GM12878 (cell line): Measurements from ENCODE around the gene BCL2. TPM values are rescaled to one million over a fixed set of nuclear protein-coding genes. Genes with fewer than 3 reads are reported as not detected.

Experiments
- ATAC-seq: fragments of 200-7000 bp; cut with Tn5 transposase; 3 replicates; pipeline ENCODE4 v1.9.1; 2020; ENCODE audit warnings: mild to moderate bottlenecking, moderate library complexity
- BruUV-seq: library from RNA; stranded (reverse); fragments of 400-500 nt; replicated peaks from 2 replicates; lab custom pipeline; 2021; lab: Mats Ljungman, UMichigan
- CTCF ChIA-PET: fragments of 300-600 bp; sonication (Branson Sonifier 250); formaldehyde crosslinking; extraction: SDS; loops from one replicate; lab custom pipeline; 2021; ENCODE audit warnings: inconsistent platforms; lab: Yijun Ruan, JAX
- POLR2A ChIA-PET: fragments of 350-600 bp; formaldehyde crosslinking; extraction: SDS; loops from one replicate; lab custom pipeline; 2021; ENCODE audit warnings: inconsistent platforms; lab: Charles Lee
- RAD21 ChIA-PET: fragments of 300-600 bp; sonication (Branson Sonifier 250); formaldehyde crosslinking; loops from one replicate; lab custom pipeline; 2023; ENCODE audit warnings: antibody characterized with exemption; ENCODE audit not compliant: unreplicated experiment; lab: Charles Lee
- SMC1A ChIA-PET: fragments of 300-600 bp; sonication (Branson Sonifier 250); formaldehyde crosslinking; loops from one replicate; lab custom pipeline; 2023; ENCODE audit not compliant: unreplicated experiment, uncharacterized antibody; lab: Charles Lee
- DNase-seq: peaks from one replicate; pipeline ENCODE4 v3.0.0-alpha.2; 2011; ENCODE audit warnings: low read depth, low spot score
- FAIRE-seq: peaks from 3 replicates; lab custom pipeline; 2011; peaks lifted over from hg19 to GRCh38; lab: Jason Lieb, UNC
- H2AFZ ChIP-seq: 2 replicates; pipeline ENCODE4 v1.6.0; 2011; ENCODE audit warnings: low read depth, low read length, control low read depth; ENCODE audit not compliant: control insufficient read depth
- H3K27ac ChIP-seq: 2 replicates; pipeline ENCODE4 v1.5.1; 2011; ENCODE audit warnings: control low read depth; ENCODE audit not compliant: control insufficient read depth, insufficient read depth
- H3K27me3 ChIP-seq, 2 experiments: replicated peaks in 1 of 2; 2 replicates each; pipeline versions ENCODE4 v1.6.0 to v1.6.1; 2011; ENCODE audit warnings: low read length in 1 of 2; ENCODE audit not compliant: control insufficient read depth in 2 of 2, insufficient read depth in 2 of 2
- H3K36me3 ChIP-seq, 2 experiments: 2 replicates each; pipeline ENCODE4 v1.5.1; 2011; ENCODE audit warnings: low read length in 1 of 2; ENCODE audit not compliant: control insufficient read depth in 2 of 2, insufficient read depth in 2 of 2
- H3K4me1 ChIP-seq: 2 replicates; pipeline ENCODE4 v1.6.1; 2011; ENCODE audit warnings: mild to moderate bottlenecking, low read length, moderate library complexity, mixed read lengths; ENCODE audit not compliant: control insufficient read depth, insufficient read depth
- H3K4me2 ChIP-seq: 2 replicates; pipeline ENCODE4 v1.6.0; 2011; ENCODE audit warnings: control low read depth; ENCODE audit not compliant: control insufficient read depth, insufficient read depth
- H3K4me3 ChIP-seq: fragments of 200-600 bp; sonication (generic); 2 replicates; pipeline ENCODE4 v1.5.1; 2016
- H3K79me2 ChIP-seq: 2 replicates; pipeline ENCODE4 v1.6.0; 2011; ENCODE audit warnings: low read length; ENCODE audit not compliant: control insufficient read depth, insufficient read depth
- H3K9ac ChIP-seq: 2 replicates; pipeline ENCODE4 v1.8.0; 2011; ENCODE audit warnings: low read length, control low read depth, mixed read lengths; ENCODE audit not compliant: control insufficient read depth, insufficient read depth
- H3K9me3 ChIP-seq: replicated peaks from 3 replicates; pipeline ENCODE4 v1.5.1; 2011; ENCODE audit warnings: mild to moderate bottlenecking, low read length; ENCODE audit not compliant: control insufficient read depth, insufficient read depth
- H4K20me1 ChIP-seq: 2 replicates; pipeline ENCODE4 v1.6.0; 2011; ENCODE audit not compliant: control insufficient read depth, insufficient read depth
- BACH1 ChIP-seq: fragments of 450-650 bp; IDR thresholded peaks from 2 replicates; pipeline ENCODE4 v1.6.1; 2017; ENCODE audit warnings: mild to moderate bottlenecking, borderline replicate concordance
- BCL11A ChIP-seq: IDR thresholded peaks from 2 replicates; pipeline ENCODE4 v1.6.1; 2011; ENCODE audit warnings: low read depth, low read length
- BCLAF1 ChIP-seq: fragments of 450-650 bp; IDR thresholded peaks from 2 replicates; pipeline ENCODE4 v1.6.1; 2017; ENCODE audit warnings: antibody characterized with exemption, mild to moderate bottlenecking, moderate library complexity
- BMI1 ChIP-seq: fragments of 450-650 bp; IDR thresholded peaks from 2 replicates; pipeline ENCODE4 v1.6.1; 2016; ENCODE audit warnings: mild to moderate bottlenecking, moderate library complexity, borderline replicate concordance
- BRCA1 ChIP-seq: IDR thresholded peaks from 2 replicates; pipeline ENCODE4 v1.6.1; 2011; ENCODE audit warnings: low read depth, low read length, improper control_type of control experiment
- LARP7 ChIP-seq: fragments of 450-650 bp; IDR thresholded peaks from 2 replicates; pipeline ENCODE4 v1.6.1; 2017; ENCODE audit warnings: mild to moderate bottlenecking
- MLLT1 ChIP-seq: fragments of 450-650 bp; IDR thresholded peaks from 2 replicates; pipeline ENCODE4 v1.6.1; 2016; ENCODE audit warnings: mild to moderate bottlenecking
- NFIC ChIP-seq: IDR thresholded peaks from 2 replicates; pipeline ENCODE4 v1.6.1; 2012; ENCODE audit warnings: low read depth, mild to moderate bottlenecking, inconsistent platforms, low read length, moderate library complexity
- POLR2AphosphoS2 ChIP-seq: IDR thresholded peaks from 2 replicates; pipeline ENCODE4 v1.6.1; 2011; ENCODE audit warnings: low read depth, mild to moderate bottlenecking, low read length, improper control_type of control experiment, moderate library complexity
- POLR2AphosphoS5 ChIP-seq: IDR thresholded peaks from 2 replicates; pipeline ENCODE4 v1.6.1; 2011; ENCODE audit warnings: mild to moderate bottlenecking, low read length, inconsistent platforms
- SMARCA5 ChIP-seq: fragments of 450-650 bp; IDR thresholded peaks from 2 replicates; pipeline ENCODE4 v1.6.1; 2017; ENCODE audit warnings: mild to moderate bottlenecking
- SREBF1 ChIP-seq: IDR thresholded peaks from 2 replicates; pipeline ENCODE4 v1.6.1; 2012; ENCODE audit warnings: mild to moderate bottlenecking, low read length
- WGBS: methylation state at CpG from one replicate; pipeline ENCODE4 v1.1.6; 2016; ENCODE audit warnings: low lambda C conversion rate; ENCODE audit not compliant: insufficient replicate concordance, insufficient coverage; ENCODE audit errors: missing lambda C conversion rate; 5-methylcytosine and 5-hydroxymethylcytosine counted together
- in situ Hi-C: fragments of 300-500 bp; cut with MboI; formaldehyde crosslinking; loops from 9 replicates; pipeline ENCODE4 v1.14.3; 2018; ENCODE audit warnings: mixed read lengths
- intact Hi-C: fragments of 100-400 bp; cut with micrococcal nuclease; formaldehyde crosslinking; loops from one replicate; pipeline ENCODE4 v1.14.2; 2022; ENCODE audit not compliant: unreplicated experiment
- polyA plus RNA-seq, 11 experiments: library from polyadenylated mRNA; depleted of rRNA in 4 of 11; unstranded in 6 of 11; stranded (reverse) in 5 of 11; fragments of >200 nt; fragmentation: Nextera tagmentation in 4 of 11; fragmentation: Illumina TruSeq in 1 of 11; extraction: Ambion mirVana in 4 of 11; extraction: Trizol in 1 of 11; gene quantifications; 1 replicate in 1 of 11; 2 replicates in 10 of 11; pipeline versions ENCODE4 v1.2.1 to v1.2.3, GENCODE V29; 2011 to 2016; ENCODE audit warnings: inconsistent platforms in 2 of 11, missing spikeins in 2 of 11, low read depth in 1 of 11
- total RNA-seq, 4 experiments: library from RNA; depleted of rRNA in 3 of 4; stranded (reverse); fragments of >200 nt in 3 of 4; fragmentation: Illumina TruSeq in 1 of 4; extraction: Trizol in 1 of 4; gene quantifications; 2 replicates each; pipeline versions ENCODE4 v1.2.1 to v1.2.3, GENCODE V29; 2013 to 2021

BCL2 gene
- total and polyA plus RNA-seq, 10 of the 15 experiments (the other 5 are each of a cell fraction or from before 2014, with no cell fraction given), result 4.1 to 47.8 (median 19.3) TPM

GRCh38 chr18:63312019-63312409, 7.6 kb downstream of the BCL2 start:
- H3K27ac ChIP-seq, result peak overlapping the region; percentile 90
- CTCF ChIA-PET, result interaction anchor here (0.9 to 6.6 kb wide), 16 partner anchors 11 to 295 kb away, joined by 3 to 119 read pairs (median 4); no protein-coding TSS in a partner anchor
- FAIRE-seq (no peak), ATAC-seq (peak; percentile 1)
- SMC1A ChIA-PET, result interaction anchor here (0.9 to 6.8 kb wide), 28 partner anchors 11 to 295 kb away, joined by 3 to 161 read pairs (median 6); partner anchors contain the start of gene VPS4B
- intact Hi-C loops (loop anchor here (2.0 kb wide), 1 partner anchor 151 kb away; no protein-coding TSS in a partner anchor), in situ Hi-C loops (no loop called here)
- WGBS, result 0% methylated on average over 3 of the region's 3 CpGs
- peaks cover 0 to 5% of the 10 kb centered on the region in 2 experiments for H3K36me3 ChIP-seq
- H3K9me3 ChIP-seq, result no peaks in the 10 kb centered on the region
- H3K79me2 ChIP-seq, result peaks cover 98% of the 10 kb centered on the region
- H3K4me3 ChIP-seq, result peak overlapping the region; percentile 98
- H4K20me1 ChIP-seq, result no peaks in the 10 kb centered on the region
- POLR2A ChIA-PET, result interaction anchor here (0.9 to 6.5 kb wide), 16 partner anchors 10 to 180 kb away, joined by 3 to 144 read pairs (median 6); no protein-coding TSS in a partner anchor
- RAD21 ChIA-PET, result interaction anchor here (0.7 to 6.1 kb wide), 22 partner anchors 9 to 180 kb away, joined by 3 to 172 read pairs (median 5); no protein-coding TSS in a partner anchor
- no peaks in the 10 kb centered on the region for H3K27me3 ChIP-seq
- H2AFZ ChIP-seq, result no peak overlapping the region
- TSS peak; percentile 91 for BruUV-seq
- TF ChIP-seq BRCA1 (no peak), MLLT1 (peak; percentile 91), LARP7 (peak; percentile 25; the same call in 1 of the 2 replicates), SREBF1 (no peak), POLR2AphosphoS2 (0 out of 2 replicates have a peak, but pooled peaks have one; percentile 35), BMI1 (peak; percentile 18; the same call in 1 of the 2 replicates), SMARCA5 (0 out of 2 replicates have a peak, but pooled peaks have one; percentile 53), BCL11A (no peak), BCLAF1 (no peak), NFIC (no peak), BACH1 (peak; percentile 47), POLR2AphosphoS5 (peak; percentile 86)
- TF ChIP-seq, all 136 proteins: peak for 7
- H3K4me1 ChIP-seq, result peaks cover 32% of the 10 kb centered on the region
- peak overlapping the region; percentile 88 for H3K4me2 ChIP-seq
- no peak for DNase-seq
- H3K9ac ChIP-seq, result peak overlapping the region; percentile 97
